Neuronal stem cell (in vitro differentiated cells): ENCODE results near the gene DCTN5.

ENCODE experiments used
- DNase-seq: peaks from one replicate; pipeline ENCODE4 v3.0.0-alpha.2; 2013; ENCODE audit warnings: low spot score
- H2AFZ ChIP-seq: one replicate; pipeline ENCODE4 v1.6.1; 2013; ENCODE audit warnings: mild to moderate bottlenecking, low read length, inconsistent platforms
- H2AK5ac ChIP-seq: 2 replicates; pipeline ENCODE4 v1.6.1; 2013; ENCODE audit warnings: low read depth, mild to moderate bottlenecking, inconsistent platforms, low read length, moderate library complexity, mixed read lengths
- H2BK120ac ChIP-seq: 2 replicates; pipeline ENCODE4 v1.6.1; 2013; ENCODE audit warnings: low read depth, mild to moderate bottlenecking, inconsistent platforms, low read length, moderate library complexity, mixed read lengths
- H2BK12ac ChIP-seq: one replicate; pipeline ENCODE4 v1.6.1; 2013; ENCODE audit warnings: low read length, inconsistent platforms
- H2BK15ac ChIP-seq: 2 replicates; pipeline ENCODE4 v1.6.1; 2013; ENCODE audit warnings: mild to moderate bottlenecking, low read length, inconsistent platforms, mixed read lengths
- H2BK5ac ChIP-seq: one replicate; pipeline ENCODE4 v1.6.1; 2013; ENCODE audit warnings: inconsistent platforms, mild to moderate bottlenecking, low read length, moderate library complexity
- H3K14ac ChIP-seq: one replicate; pipeline ENCODE4 v1.6.1; 2013; ENCODE audit warnings: low read length, inconsistent platforms
- H3K18ac ChIP-seq: 2 replicates; pipeline ENCODE4 v1.6.1; 2013; ENCODE audit warnings: low read length, inconsistent platforms
- H3K23ac ChIP-seq: 2 replicates; pipeline ENCODE4 v1.6.1; 2013; ENCODE audit warnings: low read depth, mild to moderate bottlenecking, mixed read lengths, low read length, inconsistent platforms; ENCODE audit not compliant: poor library complexity
- H3K27ac ChIP-seq: replicated peaks from 3 replicates; pipeline ENCODE4 v1.5.1; 2013; ENCODE audit warnings: low read length, inconsistent platforms
- H3K27me3 ChIP-seq, 3 experiments: 2 replicates each; pipeline ENCODE4 v1.6.1; 2013; ENCODE audit warnings: low read length in 3 of 3, mild to moderate bottlenecking in 2 of 3, inconsistent platforms in 1 of 3, low read depth in 1 of 3, mixed read lengths in 1 of 3, moderate library complexity in 1 of 3; ENCODE audit not compliant: control insufficient read depth in 3 of 3, insufficient read depth in 3 of 3
- H3K36me3 ChIP-seq, 2 donors: replicated peaks in 1 of 2; 2 replicates each; pipeline ENCODE4 v1.6.1; 2013; ENCODE audit warnings: low read length in 2 of 2; ENCODE audit not compliant: control insufficient read depth in 2 of 2, insufficient read depth in 2 of 2
- H3K4ac ChIP-seq: 2 replicates; pipeline ENCODE4 v1.6.1; 2013; ENCODE audit warnings: inconsistent platforms, mild to moderate bottlenecking, low read length, moderate library complexity
- H3K4me1 ChIP-seq, 2 donors: 1 replicate in 1 of 2; 2 replicates in 1 of 2; pipeline ENCODE4 v1.6.1; 2013; ENCODE audit warnings: low read length in 2 of 2, low read depth in 1 of 2; ENCODE audit not compliant: control insufficient read depth in 2 of 2, insufficient read depth in 1 of 2
- H3K4me2 ChIP-seq: one replicate; pipeline ENCODE4 v1.6.1; 2013; ENCODE audit warnings: mild to moderate bottlenecking, low read length, inconsistent platforms; ENCODE audit not compliant: insufficient read depth, poor library complexity, severe bottlenecking
- H3K4me3 ChIP-seq, 2 donors: 2 replicates each; pipeline ENCODE4 v1.5.1; 2013; ENCODE audit warnings: low read length in 2 of 2, mild to moderate bottlenecking in 2 of 2, inconsistent platforms in 1 of 2, moderate library complexity in 1 of 2
- H3K79me1 ChIP-seq: one replicate; pipeline ENCODE4 v1.6.1; 2013; ENCODE audit warnings: low read depth, mild to moderate bottlenecking, inconsistent platforms, low read length, moderate library complexity
- H3K9ac ChIP-seq: one replicate; pipeline ENCODE4 v1.6.1; 2013; ENCODE audit warnings: mild to moderate bottlenecking, low read depth, low read length, inconsistent platforms; ENCODE audit not compliant: poor library complexity
- H3K9me3 ChIP-seq, 2 donors: replicated peaks in 1 of 2; 2 replicates each; pipeline versions ENCODE3 to v1.6.1; 2013; ENCODE audit warnings: low read length in 2 of 2, mild to moderate bottlenecking in 2 of 2, inconsistent platforms in 1 of 2, low read depth in 1 of 2, mixed read lengths in 1 of 2, moderate library complexity in 1 of 2; ENCODE audit not compliant: control insufficient read depth in 2 of 2, insufficient read depth in 1 of 2
- H4K8ac ChIP-seq: one replicate; pipeline ENCODE4 v1.6.1; 2013; ENCODE audit warnings: low read depth, mild to moderate bottlenecking, inconsistent platforms, low read length, moderate library complexity
- H4K91ac ChIP-seq: one replicate; pipeline ENCODE4 v1.6.1; 2013; ENCODE audit warnings: low read length, low read depth, mild to moderate bottlenecking, inconsistent platforms; ENCODE audit not compliant: poor library complexity
- WGBS, 2 donors: extraction: QIAGEN DNeasy Blood & Tissue Kit; methylation state at CpG; one replicate each; pipeline ENCODE4 v1.1.7; 2013; ENCODE audit warnings: missing lambda C conversion rate in 2 of 2, mixed read lengths in 1 of 2; ENCODE audit not compliant: insufficient read length in 2 of 2, insufficient replicate concordance in 1 of 2; ENCODE audit errors: extremely low coverage in 2 of 2; 5-methylcytosine and 5-hydroxymethylcytosine counted together

The DCTN5 gene

GRCh38 chr16:23689442-23690187 lies 48.3 kb downstream of the DCTN5 start:
- Histone ChIP-seq H3K4me2 (no peak overlapping the region), H3K79me1 (peaks cover 8% of the 10 kb centered on the region), H3K9me3 (no peaks in the 10 kb centered on the region), H3K18ac (no peak overlapping the region), H2BK5ac (peak overlapping the region; percentile 39), H2BK15ac (no peak overlapping the region), H3K27ac (no peak overlapping the region), H3K4ac (no peak overlapping the region), H2BK120ac (no peak overlapping the region), H3K36me3 (peaks cover 50 to 79% of the 10 kb centered on the region in 2 donors), H3K4me3 (no peak overlapping the region), H2AK5ac (no peak overlapping the region), H3K9ac (no peak overlapping the region), H4K91ac (no peak overlapping the region), H3K4me1 (peaks cover 0 to 8% of the 10 kb centered on the region in 2 donors), H3K27me3 (no peaks in the 10 kb centered on the region), H4K8ac (no peak overlapping the region), H3K14ac (no peak overlapping the region), H3K23ac (no peak overlapping the region), H2AFZ (no peak overlapping the region), H2BK12ac (peak overlapping the region; percentile 41)
- WGBS, 2 donors, result no CpG with 5 or more reads among the region's 36 CpGs
- no peak for DNase-seq

- no peaks in the 10 kb centered on the region for H3K9me3 ChIP-seq
- H3K9ac ChIP-seq, result no peak overlapping the region
- H3K4ac ChIP-seq, result no peak overlapping the region
- no peak overlapping the region for H3K14ac ChIP-seq
- H2BK120ac ChIP-seq, result no peak overlapping the region
- no peak for DNase-seq
- no CpG with 5 or more reads among the region's 25 CpGs for WGBS, 2 donors
- H2AFZ ChIP-seq, result no peak overlapping the region
- H2BK5ac ChIP-seq, result peak overlapping the region; percentile 4
- H3K4me3 ChIP-seq, result no peak overlapping the region
- H2BK12ac ChIP-seq, result no peak overlapping the region
- no peak overlapping the region for H3K18ac ChIP-seq
- H4K91ac ChIP-seq, result no peak overlapping the region
- peak overlapping the region; percentile 73 for H4K8ac ChIP-seq
- no peak overlapping the region for H2BK15ac ChIP-seq
- no peak overlapping the region for H3K4me2 ChIP-seq
- peak overlapping the region; percentile 40 for H3K23ac ChIP-seq
- H3K79me1 ChIP-seq, result peaks cover 8% of the 10 kb centered on the region
- peaks cover 46 to 66% of the 10 kb centered on the region in 2 donors for H3K36me3 ChIP-seq
- peaks cover 4 to 10% of the 10 kb centered on the region in 2 donors for H3K4me1 ChIP-seq
- no peak overlapping the region for H2AK5ac ChIP-seq
- H3K27ac ChIP-seq, result no peak overlapping the region
- H3K27me3 ChIP-seq, result no peaks in the 10 kb centered on the region
Observed at GRCh38 chr16:23690771-23691482, 49.7 kb downstream of the DCTN5 start.

DNA sequence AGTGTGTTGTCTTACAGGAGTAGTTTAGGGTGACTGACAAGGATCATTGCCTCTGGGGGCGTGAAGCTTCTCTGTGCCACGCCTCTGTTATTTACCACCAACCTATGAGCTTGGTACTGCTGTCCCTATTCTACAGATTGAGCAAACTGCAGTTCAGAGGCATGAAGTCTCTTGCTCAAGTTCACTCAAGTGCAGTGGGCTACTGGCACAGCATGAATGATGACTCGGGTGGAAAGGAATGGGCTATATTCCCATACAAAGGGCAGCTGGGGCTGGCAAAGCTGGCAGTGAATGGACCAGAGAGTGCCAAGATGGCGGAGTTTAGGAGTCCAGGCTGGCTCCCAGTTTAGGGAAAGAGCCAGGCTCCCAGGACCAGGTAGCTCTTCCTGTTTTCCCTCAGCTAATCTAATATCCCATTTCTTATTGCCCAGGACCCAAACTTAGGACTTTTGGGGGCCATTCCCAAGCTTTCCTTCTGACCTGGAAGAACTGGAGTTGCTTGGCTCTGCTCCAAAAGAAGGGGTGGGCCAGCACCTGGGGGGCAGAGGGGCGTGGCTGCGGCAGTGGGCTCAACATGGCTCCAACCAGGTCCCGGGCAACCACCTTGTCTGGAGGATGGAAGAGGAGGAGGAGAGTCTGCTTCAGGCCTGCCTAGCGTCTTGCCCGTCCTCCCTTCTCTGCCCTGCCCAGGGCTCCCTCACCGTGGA lies 50.4 kb downstream of the DCTN5 start:
- H3K18ac ChIP-seq, result no peak overlapping the region
- H4K91ac ChIP-seq, result no peak overlapping the region
- peak overlapping the region; percentile 4 for H2BK5ac ChIP-seq
- no peak overlapping the region for H3K27ac ChIP-seq
- H3K36me3 ChIP-seq, result peaks cover 42 to 59% of the 10 kb centered on the region in 2 donors
- no peaks in the 10 kb centered on the region for H3K9me3 ChIP-seq
- no peak overlapping the region for H3K4me2 ChIP-seq
- no peak overlapping the region for H3K4me3 ChIP-seq
- no CpG with 5 or more reads among the region's 10 CpGs for WGBS, 2 donors
- no peak overlapping the region for H2BK120ac ChIP-seq
- no peaks in the 10 kb centered on the region for H3K27me3 ChIP-seq
- no peak overlapping the region for H3K9ac ChIP-seq
- no peak overlapping the region for H3K4ac ChIP-seq
- H3K79me1 ChIP-seq, result peaks cover 8% of the 10 kb centered on the region
- no peak overlapping the region for H2AK5ac ChIP-seq
- no peak overlapping the region for H2BK12ac ChIP-seq
- no peak overlapping the region for H4K8ac ChIP-seq
- peaks cover 4 to 10% of the 10 kb centered on the region in 2 donors for H3K4me1 ChIP-seq
- H3K23ac ChIP-seq, result peak overlapping the region; percentile 62
- H2AFZ ChIP-seq, result no peak overlapping the region
- no peak overlapping the region for H2BK15ac ChIP-seq
- DNase-seq, result no peak
- H3K14ac ChIP-seq, result no peak overlapping the region
